MM.1S (cell line): ENCODE data around the gene TIMP2.
A peak's percentile ranks its signal among the peaks of the same experiment; 100 is the strongest.

ENCODE experiments used
- DNase-seq: peaks from one replicate; pipeline ENCODE4 v3.0.0-alpha.2; 2015
- H2AFZ ChIP-seq: fragments of 300-600 bp; sonication (generic); 2 replicates; pipeline ENCODE4 v1.6.0; 2016; ENCODE audit warnings: antibody characterized with exemption, low read length
- H3F3A ChIP-seq: fragments of 300-600 bp; sonication (generic); 2 replicates; pipeline ENCODE4 v1.6.1; 2016; ENCODE audit warnings: mild to moderate bottlenecking, antibody characterized with exemption, low read length, moderate library complexity, mixed read lengths; ENCODE audit not compliant: insufficient read depth
- H3K27ac ChIP-seq: fragments of 300-600 bp; sonication (generic); 2 replicates; pipeline ENCODE4 v1.5.1; 2016; ENCODE audit warnings: mild to moderate bottlenecking, low read length
- H3K27me3 ChIP-seq: fragments of 300-600 bp; sonication (generic); replicated peaks from 2 replicates; pipeline ENCODE4 v1.6.0; 2016; ENCODE audit warnings: low read length; ENCODE audit not compliant: insufficient read depth
- H3K36me3 ChIP-seq: fragments of 300-600 bp; sonication (generic); replicated peaks from 2 replicates; pipeline ENCODE4 v1.6.1; 2016; ENCODE audit warnings: mild to moderate bottlenecking, low read length, mixed read lengths; ENCODE audit not compliant: insufficient read depth
- H3K4me1 ChIP-seq: fragments of 300-600 bp; sonication (generic); 2 replicates; pipeline ENCODE4 v1.6.1; 2016; ENCODE audit warnings: low read length, mixed read lengths
- H3K4me2 ChIP-seq: fragments of 300-600 bp; sonication (generic); 2 replicates; pipeline ENCODE4 v1.6.0; 2016; ENCODE audit warnings: low read depth, low read length
- H3K4me3 ChIP-seq: fragments of 300-600 bp; sonication (generic); 2 replicates; pipeline ENCODE4 v1.5.1; 2016; ENCODE audit warnings: low read length, mixed read lengths
- H3K79me2 ChIP-seq: fragments of 300-600 bp; sonication (generic); 2 replicates; pipeline ENCODE4 v1.6.1; 2016; ENCODE audit warnings: mixed run types, low read length, mixed read lengths
- H3K9ac ChIP-seq: fragments of 300-600 bp; sonication (generic); 2 replicates; pipeline ENCODE4 v1.6.1; 2016; ENCODE audit warnings: low read length, mixed read lengths
- H3K9me2 ChIP-seq: fragments of 300-600 bp; sonication (generic); replicated peaks from 2 replicates; pipeline ENCODE4 v1.6.1; 2016; ENCODE audit warnings: mild to moderate bottlenecking, low read length, mixed read lengths; ENCODE audit not compliant: insufficient read depth
- H3K9me3 ChIP-seq: fragments of 300-600 bp; sonication (generic); replicated peaks from 2 replicates; pipeline ENCODE4 v1.6.1; 2016; ENCODE audit warnings: mild to moderate bottlenecking, low read length, mixed read lengths; ENCODE audit not compliant: insufficient read depth
- H4K20me1 ChIP-seq: fragments of 300-600 bp; sonication (generic); 2 replicates; pipeline ENCODE4 v1.6.1; 2016; ENCODE audit warnings: mild to moderate bottlenecking, low read length, moderate library complexity, mixed read lengths; ENCODE audit not compliant: insufficient read depth
- CTCF ChIP-seq: fragments of 300-600 bp; sonication (generic); IDR thresholded peaks from 2 replicates; pipeline ENCODE4 v1.5.1; 2016; ENCODE audit warnings: antibody characterized with exemption, low read length, mixed read lengths
- EZH2 ChIP-seq: fragments of 300-600 bp; sonication (generic); optimal IDR thresholded peaks from 2 replicates; pipeline ENCODE3; 2017; ENCODE audit warnings: low read depth, mild to moderate bottlenecking, antibody characterized with exemption, low read length, mixed read lengths
- EZH2phosphoT487 ChIP-seq: fragments of 300-600 bp; sonication (generic); IDR thresholded peaks from 2 replicates; pipeline ENCODE4 v1.6.1; 2018; ENCODE audit warnings: antibody characterized with exemption, low read length

The TIMP2 gene

DNA sequence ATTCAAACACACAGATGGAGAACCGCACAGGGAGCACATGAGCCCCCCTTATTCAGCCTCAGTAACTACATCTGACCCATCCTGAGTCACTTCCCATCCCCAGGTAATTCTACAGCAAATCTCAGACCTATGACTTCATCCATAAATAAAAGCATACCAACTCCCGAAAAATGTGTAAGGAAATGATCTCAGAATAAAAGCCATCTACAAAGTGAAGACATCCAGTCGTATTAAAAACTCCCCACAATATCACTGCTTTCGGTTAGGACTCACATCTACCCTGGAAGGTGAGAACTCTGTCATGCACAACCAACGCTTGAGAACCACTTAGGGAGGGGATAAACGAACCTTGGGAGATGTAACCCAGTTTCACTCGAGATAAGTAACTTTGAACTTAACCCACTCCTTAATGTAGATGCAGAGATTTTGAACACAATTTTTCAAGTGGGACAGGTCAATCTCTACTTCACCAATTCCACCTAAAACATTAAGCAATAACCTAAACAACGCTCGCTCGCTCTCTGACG is 85.9 kb downstream of the TIMP2 start:
- Histone ChIP-seq H3K4me2 (peak overlapping the region; percentile 91), H4K20me1 (0 out of 2 replicates have a peak, but pooled peaks cover 6% of the 10 kb centered on the region), H3K27ac (peak overlapping the region; percentile 92), H3K79me2 (peaks cover 61% of the 10 kb centered on the region), H3K4me1 (peaks cover 17% of the 10 kb centered on the region), H2AFZ (no peak overlapping the region), H3K9ac (peak overlapping the region; percentile 98), H3K36me3 (peaks cover 14% of the 10 kb centered on the region; the same call in 1 of the 2 replicates), H3K9me3 (no peaks in the 10 kb centered on the region), H3F3A (peaks cover 9% of the 10 kb centered on the region; the same call in 1 of the 2 replicates), H3K9me2 (no peaks in the 10 kb centered on the region), H3K4me3 (peak overlapping the region; percentile 78), H3K27me3 (no peaks in the 10 kb centered on the region)
- peak; percentile 29 for DNase-seq
- TF ChIP-seq EZH2phosphoT487 (no peak), CTCF (no peak), EZH2 (no peak)

DNA sequence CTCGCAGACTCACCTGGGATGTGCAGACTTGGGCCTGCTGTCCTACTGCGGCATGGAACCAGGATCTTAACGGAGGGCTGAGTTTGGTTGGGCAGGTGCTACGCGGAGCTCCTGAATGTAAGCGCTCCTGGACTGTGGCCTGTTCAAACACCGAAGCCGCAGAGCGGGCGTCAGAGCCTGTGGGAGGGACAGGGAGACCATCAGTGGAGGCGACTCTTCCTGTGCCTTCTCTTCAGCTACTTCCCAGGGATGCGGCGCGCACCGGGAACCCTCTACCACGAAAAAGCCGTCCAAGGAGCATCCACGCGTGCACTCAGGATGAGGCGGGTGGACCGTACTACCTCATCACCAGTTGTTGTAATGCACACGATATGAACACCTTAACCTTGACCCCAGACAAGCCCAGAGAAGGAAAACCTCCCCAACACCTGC is 86.6 kb downstream of the TIMP2 start:
- Histone ChIP-seq H3K27me3 (no peaks in the 10 kb centered on the region), H3K36me3 (peaks cover 16% of the 10 kb centered on the region; the same call in 1 of the 2 replicates), H2AFZ (no peak overlapping the region), H4K20me1 (0 out of 2 replicates have a peak, but pooled peaks cover 6% of the 10 kb centered on the region), H3K9me3 (no peaks in the 10 kb centered on the region), H3K9ac (peak overlapping the region; percentile 98; the same call in 1 of the 2 replicates), H3F3A (peaks cover 9% of the 10 kb centered on the region; the same call in 1 of the 2 replicates), H3K79me2 (peaks cover 67% of the 10 kb centered on the region), H3K4me2 (peak overlapping the region; percentile 91), H3K9me2 (no peaks in the 10 kb centered on the region), H3K27ac (no peak overlapping the region), H3K4me3 (peak overlapping the region; percentile 78), H3K4me1 (peaks cover 17% of the 10 kb centered on the region)
- no peak for TF ChIP-seq CTCF
- no peak for TF ChIP-seq EZH2
- TF ChIP-seq EZH2phosphoT487: no peak
- no peak for DNase-seq

- Histone ChIP-seq H3F3A (peaks cover 2% of the 10 kb centered on the region; the same call in 1 of the 2 replicates), H3K4me2 (no peak overlapping the region), H3K9me3 (no peaks in the 10 kb centered on the region), H3K4me3 (no peak overlapping the region), H3K4me1 (peaks cover 9% of the 10 kb centered on the region), H3K9me2 (no peaks in the 10 kb centered on the region), H3K27ac (no peak overlapping the region), H3K79me2 (peaks cover 87% of the 10 kb centered on the region), H3K9ac (no peak overlapping the region), H2AFZ (no peak overlapping the region), H3K27me3 (no peaks in the 10 kb centered on the region), H3K36me3 (peaks cover 23% of the 10 kb centered on the region; the same call in 1 of the 2 replicates), H4K20me1 (0 out of 2 replicates have a peak, but pooled peaks cover 6% of the 10 kb centered on the region)
- TF ChIP-seq EZH2: no peak
- TF ChIP-seq CTCF: no peak
- no peak for TF ChIP-seq EZH2phosphoT487
- no peak for DNase-seq
Measured at GRCh38 chr17:78836420-78837021, 88.7 kb downstream of the TIMP2 start.
